Esophagus muscularis mucosa (tissue), 4 donors: Measurements from ENCODE around the gene HDLBP. TPM values are rescaled to one million over a fixed set of nuclear protein-coding genes. Genes with fewer than 3 reads are reported as not detected.

Experiments
- DNase-seq: peaks from one replicate; pipeline ENCODE4 v3.0.0-alpha.2; 2017; ENCODE audit errors: extremely low spot score
- H3K27ac ChIP-seq, 4 donors: fragments of 200-600 bp; sonication (generic); replicated peaks in 1 of 4; 1 replicate in 3 of 4; 2 replicates in 1 of 4; pipeline ENCODE4 v1.5.1; 2016 to 2019; ENCODE audit warnings: mild to moderate bottlenecking in 1 of 4
- H3K27me3 ChIP-seq, 4 donors: fragments of 200-600 bp; sonication (generic); one replicate each; pipeline versions ENCODE4 v1.5.1 to v1.6.0; 2016 to 2019
- H3K36me3 ChIP-seq, 4 donors: fragments of 200-600 bp; sonication (generic); one replicate each; pipeline ENCODE4 v1.5.1; 2016 to 2019
- H3K4me1 ChIP-seq, 4 donors: fragments of 200-600 bp; sonication (generic); one replicate each; pipeline ENCODE4 v1.5.1; 2016 to 2019
- H3K4me3 ChIP-seq, 4 donors: fragments of 200-600 bp; sonication (generic); 1 replicate in 2 of 4; 2 replicates in 2 of 4; pipeline ENCODE4 v1.5.1; 2016 to 2019; ENCODE audit warnings: mild to moderate bottlenecking in 4 of 4, moderate library complexity in 1 of 4
- H3K9me3 ChIP-seq, 4 donors: fragments of 200-600 bp; sonication (generic); 1 replicate in 3 of 4; 2 replicates in 1 of 4; pipeline ENCODE4 v1.5.1; 2016 to 2019
- EP300 ChIP-seq: sonication (generic); formaldehyde crosslinking; IDR thresholded peaks from one replicate; pipeline ENCODE4 v1.6.1; 2017; ENCODE audit warnings: antibody characterized with exemption
- POLR2A ChIP-seq: fragments of 450-650 bp; IDR thresholded peaks from one replicate; pipeline ENCODE4 v1.6.1; 2017; ENCODE audit warnings: antibody characterized with exemption, moderate library complexity, mild to moderate bottlenecking, low read depth
- POLR2AphosphoS5 ChIP-seq, 2 donors: sonication (generic); formaldehyde crosslinking; IDR thresholded peaks; one replicate each; pipeline ENCODE4 v1.6.1; 2017; ENCODE audit warnings: antibody characterized with exemption in 2 of 2
- WGBS: methylation state at CpG from one replicate; pipeline ENCODE4 v1.1.5; 2018; 5-methylcytosine and 5-hydroxymethylcytosine counted together
- intact Hi-C: fragments of 100-400 bp; cut with DNase I; formaldehyde crosslinking; loops from one replicate; pipeline ENCODE4 v1.15.1; 2023
- total RNA-seq, 4 donors: library from RNA; depleted of rRNA; stranded (reverse); fragments of >200 nt; gene quantifications; one replicate each; pipeline versions ENCODE4 v1.1.0 to v1.2.1, GENCODE V29; 2016
- TF ChIP-seq, protein P1 (sequence below), 3 experiments: fragments of 200-600 bp in 2 of 3; fragments of 450-650 bp in 1 of 3; sonication (generic) in 2 of 3; IDR thresholded peaks; one replicate each; pipeline ENCODE4 v1.5.1; 2017 to 2019; ENCODE audit warnings: antibody characterized with exemption in 3 of 3, mild to moderate bottlenecking in 2 of 3, moderate library complexity in 1 of 3

Gene HDLBP
- total RNA-seq, 4 donors from 2014 or later: 263 to 479 (median 304) TPM

DNA sequence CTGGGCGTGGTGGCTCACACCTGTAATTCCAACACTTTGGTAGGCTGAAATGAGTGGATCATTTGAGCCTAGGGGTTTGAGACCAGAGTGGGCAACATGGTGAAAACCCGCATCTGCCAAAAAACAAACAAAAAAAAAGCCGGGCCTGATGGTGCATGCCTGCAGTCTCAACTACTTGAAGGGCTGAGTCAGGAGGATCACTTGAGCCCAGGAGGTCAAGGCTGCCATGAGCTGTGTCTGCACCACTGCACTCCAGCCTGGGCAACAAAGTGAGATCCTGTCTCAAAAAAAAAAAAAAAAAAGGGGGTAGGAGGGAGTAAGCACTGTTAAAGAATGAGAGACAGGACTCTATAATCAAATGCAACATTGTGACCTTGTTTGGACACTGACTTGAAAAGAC is 54.6 kb downstream of the HDLBP start:
- H3K4me1 ChIP-seq: peaks cover 0 to 16% (median 7%) of the 10 kb centered on the region in 4 donors
- TF ChIP-seq POLR2AphosphoS5 (IDR thresholded peaks at IDR 0.05) (no peak), EP300 (no peak), POLR2A (no peak)
- TF ChIP-seq, protein P1, sequence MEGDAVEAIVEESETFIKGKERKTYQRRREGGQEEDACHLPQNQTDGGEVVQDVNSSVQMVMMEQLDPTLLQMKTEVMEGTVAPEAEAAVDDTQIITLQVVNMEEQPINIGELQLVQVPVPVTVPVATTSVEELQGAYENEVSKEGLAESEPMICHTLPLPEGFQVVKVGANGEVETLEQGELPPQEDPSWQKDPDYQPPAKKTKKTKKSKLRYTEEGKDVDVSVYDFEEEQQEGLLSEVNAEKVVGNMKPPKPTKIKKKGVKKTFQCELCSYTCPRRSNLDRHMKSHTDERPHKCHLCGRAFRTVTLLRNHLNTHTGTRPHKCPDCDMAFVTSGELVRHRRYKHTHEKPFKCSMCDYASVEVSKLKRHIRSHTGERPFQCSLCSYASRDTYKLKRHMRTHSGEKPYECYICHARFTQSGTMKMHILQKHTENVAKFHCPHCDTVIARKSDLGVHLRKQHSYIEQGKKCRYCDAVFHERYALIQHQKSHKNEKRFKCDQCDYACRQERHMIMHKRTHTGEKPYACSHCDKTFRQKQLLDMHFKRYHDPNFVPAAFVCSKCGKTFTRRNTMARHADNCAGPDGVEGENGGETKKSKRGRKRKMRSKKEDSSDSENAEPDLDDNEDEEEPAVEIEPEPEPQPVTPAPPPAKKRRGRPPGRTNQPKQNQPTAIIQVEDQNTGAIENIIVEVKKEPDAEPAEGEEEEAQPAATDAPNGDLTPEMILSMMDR (IDR thresholded peaks at IDR 0.05): no peak
- intact Hi-C loops: no loop called here
- peaks cover 74 to 100% (median 91%) of the 10 kb centered on the region in 4 donors for H3K36me3 ChIP-seq
- no peak overlapping the region for H3K4me3 ChIP-seq
- DNase-seq: no peak
- H3K27ac ChIP-seq: no peak overlapping the region
- H3K27me3 ChIP-seq: no peaks in the 10 kb centered on the region
- no peaks in the 10 kb centered on the region for H3K9me3 ChIP-seq
- WGBS: 94% methylated on average over 3 of the region's 3 CpGs

DNA sequence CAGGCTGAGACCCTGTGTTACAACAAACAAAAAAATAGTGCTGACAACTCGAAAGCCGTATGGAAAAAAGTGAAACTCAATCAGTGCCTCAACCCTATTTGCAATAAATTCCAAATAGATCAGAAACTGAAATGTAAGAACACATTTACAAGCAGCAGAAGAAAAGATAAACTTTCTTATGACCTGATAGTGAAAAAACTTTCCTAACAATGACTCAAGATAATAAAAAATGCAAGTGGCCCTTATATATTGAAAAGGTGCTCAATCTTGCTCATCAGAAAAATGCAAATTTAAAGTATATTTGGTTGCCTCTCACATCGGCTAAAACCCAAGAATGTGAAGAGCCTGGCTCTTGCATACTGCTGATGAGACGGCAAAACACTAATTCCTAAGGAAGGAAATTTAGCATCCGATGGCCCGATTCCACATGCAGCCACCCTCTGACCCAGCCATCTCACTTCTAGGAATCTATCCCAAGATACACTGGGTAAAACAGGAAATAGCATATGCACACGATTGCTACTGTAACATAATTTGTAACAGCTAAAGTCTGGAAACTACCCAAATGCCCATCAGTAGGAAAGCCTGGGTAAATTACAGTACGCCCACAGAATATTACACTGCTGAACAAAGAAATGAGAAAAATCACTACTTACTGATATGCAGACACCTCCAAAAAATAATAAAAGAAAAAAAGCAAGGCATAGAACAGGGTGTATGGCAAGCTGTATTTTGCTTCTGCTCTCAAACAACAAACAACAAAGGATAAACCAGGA is 56.8 kb downstream of the HDLBP start:
- no peaks in the 10 kb centered on the region for H3K27me3 ChIP-seq
- no peak for DNase-seq
- no peak for TF ChIP-seq EP300
- TF ChIP-seq POLR2AphosphoS5 (IDR thresholded peaks at IDR 0.05): no peak
- TF ChIP-seq, protein P1 (IDR thresholded peaks at IDR 0.05): no peak
- TF ChIP-seq POLR2A: no peak
- H3K9me3 ChIP-seq: no peaks in the 10 kb centered on the region
- WGBS: 52% methylated on average over 8 of the region's 8 CpGs
- intact Hi-C loops: no loop called here
- H3K4me3 ChIP-seq: no peak overlapping the region
- H3K27ac ChIP-seq: no peak overlapping the region
- H3K36me3 ChIP-seq: peaks cover 75 to 100% (median 92%) of the 10 kb centered on the region in 4 donors
- peaks cover 0 to 16% (median 7%) of the 10 kb centered on the region in 4 donors for H3K4me1 ChIP-seq

DNA sequence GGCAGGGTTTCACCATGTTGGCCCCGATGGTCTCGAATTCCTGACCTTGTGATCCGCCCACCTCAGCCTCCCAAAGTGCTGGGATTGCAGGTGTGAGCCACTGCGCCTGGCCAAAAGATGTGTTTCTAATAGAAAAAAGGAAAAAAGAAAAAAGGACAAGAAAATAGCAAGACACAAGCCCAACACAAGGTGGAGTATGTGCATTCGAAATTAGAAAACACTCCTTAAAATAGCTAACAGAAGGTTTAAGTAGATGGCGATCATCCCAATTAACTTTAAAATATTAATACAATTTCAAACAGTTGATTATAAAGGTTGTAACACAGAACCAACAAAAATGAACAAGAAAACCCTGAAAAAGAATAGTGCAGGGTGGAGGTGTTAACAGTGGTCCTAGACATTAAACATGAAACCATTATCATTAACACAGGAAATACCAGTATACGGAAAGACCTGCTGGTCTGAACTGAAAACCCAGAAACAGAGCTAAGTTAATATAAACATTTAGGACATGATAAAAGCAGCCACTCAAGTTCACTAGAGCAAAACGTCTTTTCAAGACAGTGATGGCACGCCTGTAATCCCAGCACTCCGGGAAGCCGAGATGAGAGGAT is 57.9 kb downstream of the HDLBP start:
- no peaks in the 10 kb centered on the region for H3K27me3 ChIP-seq
- DNase-seq: no peak
- no peaks in the 10 kb centered on the region for H3K9me3 ChIP-seq
- H3K27ac ChIP-seq: no peak overlapping the region
- WGBS: 75% methylated on average over 11 of the region's 11 CpGs
- H3K36me3 ChIP-seq: peaks cover 76 to 100% (median 92%) of the 10 kb centered on the region in 4 donors
- H3K4me1 ChIP-seq: peaks cover 0 to 16% (median 7%) of the 10 kb centered on the region in 4 donors
- TF ChIP-seq EP300 (no peak), POLR2A (no peak), POLR2AphosphoS5 (IDR thresholded peaks at IDR 0.05) (no peak)
- TF ChIP-seq, protein P1 (IDR thresholded peaks at IDR 0.05): peak in 1 of 3 experiments; percentile 8
- H3K4me3 ChIP-seq: no peak overlapping the region
- intact Hi-C loops: no loop called here

DNA sequence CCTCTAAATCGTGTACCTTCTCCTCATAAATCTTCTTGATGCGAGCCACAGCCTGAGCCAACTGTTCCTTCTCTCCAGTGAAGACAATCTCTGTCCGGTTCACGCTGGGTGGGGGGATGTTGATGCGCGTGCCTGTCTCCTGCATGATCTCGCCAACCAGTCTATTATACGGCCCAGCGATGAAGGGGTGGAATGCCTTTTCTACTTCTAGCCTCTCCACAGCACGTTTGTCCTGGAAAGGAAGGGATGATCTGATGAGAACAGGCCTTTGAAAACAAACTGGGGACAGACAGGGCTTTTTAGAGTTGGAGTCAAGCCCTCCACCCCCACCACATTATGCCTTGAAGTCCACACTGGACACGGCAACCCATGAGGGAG is 59.3 kb downstream of the HDLBP start:
- DNase-seq: no peak
- H3K36me3 ChIP-seq: peaks cover 76 to 100% (median 92%) of the 10 kb centered on the region in 4 donors

More for the DNA sequence above, 59.3 kb downstream of the HDLBP start:
- H3K4me3 ChIP-seq: no peak overlapping the region
- TF ChIP-seq, protein P1 (IDR thresholded peaks at IDR 0.05): no peak
- TF ChIP-seq POLR2A: no peak
- no peak for TF ChIP-seq EP300
- TF ChIP-seq POLR2AphosphoS5 (IDR thresholded peaks at IDR 0.05): no peak
- intact Hi-C loops: no loop called here
- no peak overlapping the region for H3K27ac ChIP-seq
- no peaks in the 10 kb centered on the region for H3K9me3 ChIP-seq
- peaks cover 0 to 16% (median 7%) of the 10 kb centered on the region in 4 donors for H3K4me1 ChIP-seq
- 81% methylated on average over 10 of the region's 11 CpGs for WGBS
- no peaks in the 10 kb centered on the region for H3K27me3 ChIP-seq
